Measurements from ENCODE around the gene UFL1. TPM values are rescaled to one million over a fixed set of nuclear protein-coding genes. Genes with fewer than 3 reads are reported as not detected.

Gene UFL1
- total and polyA plus RNA-seq, 2 donors from 2014 or later, result 8.0 to 27.5 TPM

DNA sequence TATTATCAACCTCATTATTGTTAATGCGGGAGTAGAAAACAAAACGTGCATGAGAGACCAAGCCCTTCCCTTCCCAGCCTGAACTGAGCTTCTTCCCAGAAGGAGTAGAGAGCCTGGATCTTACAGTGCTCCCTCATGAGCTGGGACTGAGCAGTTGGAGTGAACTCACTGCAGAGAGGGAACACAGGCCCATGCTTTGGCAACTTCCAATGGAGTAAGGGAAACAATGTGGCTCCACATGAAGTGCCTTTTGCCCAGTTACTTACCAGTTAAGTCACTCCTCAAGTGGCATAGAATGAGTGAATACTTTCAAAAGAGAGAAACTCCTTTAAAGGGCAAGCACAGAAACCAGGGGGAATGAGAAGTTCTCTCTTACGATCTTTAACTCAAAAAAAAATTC is 53.8 kb downstream of the UFL1 start:
- Histone ChIP-seq H3K27me3 (ENCODE audit: control insufficient read depth, insufficient read depth, low read length) (no peaks in the 10 kb centered on the region), H3K27ac (ENCODE audit: low read depth in 2 of 2, low read length in 2 of 2) (no peak overlapping the region), H3K36me3 (ENCODE audit: control insufficient read depth in 2 of 3, insufficient read depth in 3 of 3, low read length in 3 of 3) (no peaks in the 10 kb centered on the region), H3K9me3 (ENCODE audit: control insufficient read depth in 2 of 3, insufficient read depth in 1 of 3, low read length in 3 of 3) (no peaks in the 10 kb centered on the region), H3K9ac (ENCODE audit: low read length in 3 of 3) (no peak overlapping the region), H3K4me1 (ENCODE audit: control insufficient read depth in 2 of 3, insufficient read depth in 2 of 3, low read depth in 1 of 3, low read length in 3 of 3) (peaks cover 0 to 3% (median 0%) of the 10 kb centered on the region in 3 donors), H3K4me3 (ENCODE audit: low read length in 3 of 3) (no peak overlapping the region)
- FAIRE-seq, result no peak
- DNase-seq, result no peak
- TF ChIP-seq, protein P1, sequence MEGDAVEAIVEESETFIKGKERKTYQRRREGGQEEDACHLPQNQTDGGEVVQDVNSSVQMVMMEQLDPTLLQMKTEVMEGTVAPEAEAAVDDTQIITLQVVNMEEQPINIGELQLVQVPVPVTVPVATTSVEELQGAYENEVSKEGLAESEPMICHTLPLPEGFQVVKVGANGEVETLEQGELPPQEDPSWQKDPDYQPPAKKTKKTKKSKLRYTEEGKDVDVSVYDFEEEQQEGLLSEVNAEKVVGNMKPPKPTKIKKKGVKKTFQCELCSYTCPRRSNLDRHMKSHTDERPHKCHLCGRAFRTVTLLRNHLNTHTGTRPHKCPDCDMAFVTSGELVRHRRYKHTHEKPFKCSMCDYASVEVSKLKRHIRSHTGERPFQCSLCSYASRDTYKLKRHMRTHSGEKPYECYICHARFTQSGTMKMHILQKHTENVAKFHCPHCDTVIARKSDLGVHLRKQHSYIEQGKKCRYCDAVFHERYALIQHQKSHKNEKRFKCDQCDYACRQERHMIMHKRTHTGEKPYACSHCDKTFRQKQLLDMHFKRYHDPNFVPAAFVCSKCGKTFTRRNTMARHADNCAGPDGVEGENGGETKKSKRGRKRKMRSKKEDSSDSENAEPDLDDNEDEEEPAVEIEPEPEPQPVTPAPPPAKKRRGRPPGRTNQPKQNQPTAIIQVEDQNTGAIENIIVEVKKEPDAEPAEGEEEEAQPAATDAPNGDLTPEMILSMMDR (IDR thresholded peaks at IDR 0.05; ENCODE audit: borderline replicate concordance, extremely low read depth, insufficient read depth), result no peak
- intact Hi-C loops (cut with DNase I), result no loop called here

DNA sequence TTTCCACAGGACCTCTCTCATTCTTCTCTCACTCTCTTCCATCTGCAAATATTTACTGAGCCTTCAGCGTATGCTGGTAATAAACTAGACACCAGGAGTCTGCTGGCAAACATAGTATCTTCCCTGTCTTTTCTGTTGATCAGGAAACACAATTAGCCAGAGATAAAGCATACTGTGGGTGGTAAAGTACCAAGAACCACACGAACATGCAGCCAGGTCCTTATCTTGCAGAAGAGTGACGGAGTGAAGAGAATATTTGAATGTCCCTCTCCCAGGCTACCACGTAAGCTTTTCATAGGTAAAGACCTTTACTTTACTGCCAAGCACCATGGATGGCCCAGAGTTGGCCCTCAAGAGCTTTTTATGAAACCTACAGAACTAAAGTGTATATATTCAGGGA is 54.6 kb downstream of the UFL1 start:
- intact Hi-C loops (cut with DNase I), result no loop called here
- FAIRE-seq (no peak), DNase-seq (no peak)
- H3K9ac ChIP-seq (ENCODE audit: low read length in 3 of 3), result no peak overlapping the region
- TF ChIP-seq, protein P1 (IDR thresholded peaks at IDR 0.05; ENCODE audit: borderline replicate concordance, extremely low read depth, insufficient read depth), result no peak
- H3K27ac ChIP-seq (ENCODE audit: low read depth in 2 of 2, low read length in 2 of 2), result no peak overlapping the region
- no peaks in the 10 kb centered on the region for H3K9me3 ChIP-seq (ENCODE audit: control insufficient read depth in 2 of 3, insufficient read depth in 1 of 3, low read length in 3 of 3)
- peaks cover 0 to 3% (median 0%) of the 10 kb centered on the region in 3 donors for H3K4me1 ChIP-seq (ENCODE audit: control insufficient read depth in 2 of 3, insufficient read depth in 2 of 3, low read depth in 1 of 3, low read length in 3 of 3)
- H3K4me3 ChIP-seq (ENCODE audit: low read length in 3 of 3), result no peak overlapping the region
- H3K27me3 ChIP-seq (ENCODE audit: control insufficient read depth, insufficient read depth, low read length), result no peaks in the 10 kb centered on the region
- no peaks in the 10 kb centered on the region for H3K36me3 ChIP-seq (ENCODE audit: control insufficient read depth in 2 of 3, insufficient read depth in 3 of 3, low read length in 3 of 3)

DNA sequence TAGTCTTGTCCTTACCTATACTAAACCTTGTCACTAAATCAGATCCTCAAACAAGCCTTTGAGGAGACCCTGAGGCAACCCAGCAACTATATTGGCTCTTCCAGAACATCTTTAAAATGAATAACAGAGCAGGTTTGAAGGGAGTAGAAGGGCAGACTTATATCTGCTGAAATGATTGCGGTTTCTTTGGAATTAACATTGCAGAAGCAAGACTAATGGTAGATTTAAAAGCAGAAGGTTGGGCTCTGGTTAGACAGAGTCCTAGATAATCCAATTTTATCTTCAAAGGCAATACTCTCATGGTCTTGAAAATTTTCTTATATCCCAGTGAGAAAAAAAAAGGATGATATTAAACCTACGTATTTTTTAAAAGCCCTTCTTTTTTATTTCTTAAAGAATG is 60.4 kb downstream of the UFL1 start:
- intact Hi-C loops (cut with DNase I), result no loop called here
- Histone ChIP-seq H3K9me3 (ENCODE audit: control insufficient read depth in 2 of 3, insufficient read depth in 1 of 3, low read length in 3 of 3) (no peaks in the 10 kb centered on the region), H3K27ac (ENCODE audit: low read depth in 2 of 2, low read length in 2 of 2) (no peak overlapping the region), H3K27me3 (ENCODE audit: control insufficient read depth, insufficient read depth, low read length) (no peaks in the 10 kb centered on the region), H3K4me3 (ENCODE audit: low read length in 3 of 3) (no peak overlapping the region), H3K9ac (ENCODE audit: low read length in 3 of 3) (no peak overlapping the region), H3K4me1 (ENCODE audit: control insufficient read depth in 2 of 3, insufficient read depth in 2 of 3, low read depth in 1 of 3, low read length in 3 of 3) (peaks cover 0 to 3% (median 0%) of the 10 kb centered on the region in 3 donors), H3K36me3 (ENCODE audit: control insufficient read depth in 2 of 3, insufficient read depth in 3 of 3, low read length in 3 of 3) (no peaks in the 10 kb centered on the region)
- TF ChIP-seq, protein P1 (IDR thresholded peaks at IDR 0.05; ENCODE audit: borderline replicate concordance, extremely low read depth, insufficient read depth), result no peak
- DNase-seq, result no peak
- FAIRE-seq, result no peak

DNA sequence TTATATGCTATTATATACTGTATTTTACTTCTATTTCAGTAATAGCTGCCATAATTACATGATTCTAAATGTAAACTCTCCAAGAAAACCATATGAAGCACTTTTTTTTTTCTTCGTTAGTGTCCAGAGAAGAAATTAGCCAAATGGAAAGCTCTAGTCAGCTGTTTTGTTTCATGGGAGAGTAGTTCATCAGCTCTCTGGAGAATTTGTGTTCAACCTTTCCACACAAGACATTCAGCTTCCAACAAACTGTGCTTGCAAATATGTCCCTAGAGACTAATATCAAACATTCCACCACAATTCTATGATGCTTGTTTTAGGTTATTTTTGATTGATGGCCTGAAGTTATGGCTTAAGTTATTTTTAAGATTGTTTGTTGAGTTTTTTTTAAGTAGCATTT is 60.8 kb downstream of the UFL1 start:
- no peak overlapping the region for H3K4me3 ChIP-seq (ENCODE audit: low read length in 3 of 3)
- H3K27me3 ChIP-seq (ENCODE audit: control insufficient read depth, insufficient read depth, low read length), result no peaks in the 10 kb centered on the region
- intact Hi-C loops (cut with DNase I), result no loop called here
- H3K9ac ChIP-seq (ENCODE audit: low read length in 3 of 3), result no peak overlapping the region
- H3K9me3 ChIP-seq (ENCODE audit: control insufficient read depth in 2 of 3, insufficient read depth in 1 of 3, low read length in 3 of 3), result no peaks in the 10 kb centered on the region
- no peak overlapping the region for H3K27ac ChIP-seq (ENCODE audit: low read depth in 2 of 2, low read length in 2 of 2)
- TF ChIP-seq, protein P1 (IDR thresholded peaks at IDR 0.05; ENCODE audit: borderline replicate concordance, extremely low read depth, insufficient read depth), result no peak
- peak in 2 of 5 donors; percentile 21 to 63 for DNase-seq
- peaks cover 0 to 3% (median 0%) of the 10 kb centered on the region in 3 donors for H3K4me1 ChIP-seq (ENCODE audit: control insufficient read depth in 2 of 3, insufficient read depth in 2 of 3, low read depth in 1 of 3, low read length in 3 of 3)
- H3K36me3 ChIP-seq (ENCODE audit: control insufficient read depth in 2 of 3, insufficient read depth in 3 of 3, low read length in 3 of 3), result no peaks in the 10 kb centered on the region
- no peak for FAIRE-seq

Measured in kidney (tissue), 14 donors.